SK-N-SH (cell line): ENCODE results near the gene MAMDC2. TPM values are rescaled to one million over a fixed set of nuclear protein-coding genes. Genes with fewer than 3 reads are reported as not detected.

Source experiments
- CTCF ChIA-PET: fragments of 300-600, 350-600 bp; formaldehyde crosslinking; extraction: SDS; loops from one replicate; lab custom pipeline; 2021; lab: Yijun Ruan, JAX
- POLR2A ChIA-PET: fragments of 350-600 bp; sonication (Branson Sonifier 250); formaldehyde crosslinking; extraction: SDS; loops from one replicate; lab custom pipeline; 2020; ENCODE audit warnings: antibody characterized with exemption, inconsistent platforms; lab: Yijun Ruan, JAX
- DNase-seq: peaks from one replicate; pipeline ENCODE4 v3.0.0; 2012
- H2AFZ ChIP-seq: fragments of 200-600 bp; sonication (generic); 2 replicates; pipeline ENCODE4 v1.8.1; 2016; ENCODE audit warnings: antibody characterized with exemption, mild to moderate bottlenecking, low read depth
- H3F3A ChIP-seq: fragments of 200-600 bp; sonication (generic); replicated peaks from 2 replicates; pipeline ENCODE3; 2016; ENCODE audit warnings: antibody characterized with exemption, mild to moderate bottlenecking; ENCODE audit not compliant: insufficient read depth
- H3K27ac ChIP-seq, 2 experiments: fragments of 200-500 bp in 1 of 2; fragments of 200-600 bp in 1 of 2; sonication (Bioruptor generic) in 1 of 2; sonication (generic), shearing (Covaris generic) in 1 of 2; 2 replicates each; pipeline versions ENCODE4 v1.5.1 to v1.6.1; 2014 to 2016; ENCODE audit warnings: low read depth in 2 of 2, inconsistent platforms in 1 of 2, low read length in 1 of 2, mild to moderate bottlenecking in 1 of 2, mixed read lengths in 1 of 2
- H3K27me3 ChIP-seq: fragments of 200-600 bp; sonication (generic), shearing (Covaris generic); 2 replicates; pipeline ENCODE4 v1.6.1; 2016; ENCODE audit warnings: mixed run types; ENCODE audit not compliant: insufficient read depth
- H3K36me3 ChIP-seq, 2 experiments: fragments of 200-500 bp in 1 of 2; fragments of 200-600 bp in 1 of 2; sonication (Bioruptor generic) in 1 of 2; sonication (generic) in 1 of 2; replicated peaks in 1 of 2; 2 replicates each; pipeline versions ENCODE3 to v1.5.1; 2014 to 2016; ENCODE audit warnings: low read length in 1 of 2, mild to moderate bottlenecking in 1 of 2; ENCODE audit not compliant: insufficient read depth in 2 of 2, control insufficient read depth in 1 of 2
- H3K4me1 ChIP-seq, 2 experiments: fragments of 200-500 bp in 1 of 2; fragments of 200-600 bp in 1 of 2; sonication (Bioruptor generic) in 1 of 2; sonication (generic), shearing (Covaris generic) in 1 of 2; 2 replicates each; pipeline versions ENCODE4 v1.5.1 to v1.6.1; 2014 to 2016; ENCODE audit warnings: low read depth in 1 of 2, low read length in 1 of 2, mixed run types in 1 of 2; ENCODE audit not compliant: insufficient read depth in 2 of 2, control insufficient read depth in 1 of 2
- H3K4me2 ChIP-seq: fragments of 200-600 bp; sonication (generic), shearing (Covaris generic); 2 replicates; pipeline ENCODE4 v1.6.1; 2017; ENCODE audit warnings: mixed run types
- H3K4me3 ChIP-seq, 2 experiments: fragments of 200-500 bp in 1 of 2; fragments of 200-600 bp in 1 of 2; sonication (Bioruptor generic) in 1 of 2; sonication (generic), shearing (Covaris generic) in 1 of 2; 2 replicates each; pipeline versions ENCODE4 v1.5.1 to v1.8.1; 2014 to 2016; ENCODE audit warnings: low read depth in 2 of 2, inconsistent platforms in 1 of 2, low read length in 1 of 2, mild to moderate bottlenecking in 1 of 2, mixed read lengths in 1 of 2, moderate library complexity in 1 of 2
- H3K79me2 ChIP-seq: fragments of 200-600 bp; sonication (generic); 2 replicates; pipeline ENCODE4 v1.8.1; 2017; ENCODE audit warnings: mild to moderate bottlenecking; ENCODE audit not compliant: insufficient read depth
- H3K9ac ChIP-seq: fragments of 200-600 bp; sonication (generic); 2 replicates; pipeline ENCODE4 v1.6.1; 2017; ENCODE audit warnings: mixed run types
- H3K9me2 ChIP-seq: fragments of 200-600 bp; sonication (generic); 2 replicates; pipeline ENCODE4 v1.6.1; 2017; ENCODE audit warnings: mixed run types
- H3K9me3 ChIP-seq: fragments of 200-600 bp; sonication (generic); 2 replicates; pipeline ENCODE4 v1.6.1; 2017; ENCODE audit warnings: mixed run types, mild to moderate bottlenecking, moderate library complexity
- H4K20me1 ChIP-seq: fragments of 200-600 bp; sonication (generic); 2 replicates; pipeline ENCODE4 v1.6.1; 2017; ENCODE audit warnings: mild to moderate bottlenecking, mixed run types; ENCODE audit not compliant: insufficient read depth
- CTCF ChIP-seq: fragments of 200-600 bp; sonication (generic); IDR thresholded peaks from 2 replicates; pipeline ENCODE4 v1.6.1; 2017; ENCODE audit warnings: antibody characterized with exemption, mild to moderate bottlenecking, moderate library complexity
- ELF1 ChIP-seq: IDR thresholded peaks from 2 replicates; pipeline ENCODE4 v1.4.0; 2012
- EP300 ChIP-seq, 2 experiments: IDR thresholded peaks; 2 replicates each; pipeline versions ENCODE4 v1.4.0 to v1.6.1; 2012; ENCODE audit warnings: borderline replicate concordance in 1 of 2, low read depth in 1 of 2, low read length in 1 of 2
- EZH2phosphoT487 ChIP-seq: fragments of 200-600 bp; sonication (generic); IDR thresholded peaks from 2 replicates; pipeline ENCODE4 v1.6.1; 2017; ENCODE audit warnings: low read depth, mixed run types, mild to moderate bottlenecking, antibody characterized with exemption, moderate library complexity, borderline replicate concordance
- FOSL2 ChIP-seq: IDR thresholded peaks from 2 replicates; pipeline ENCODE4 v1.4.0; 2012; ENCODE audit warnings: low read depth, mild to moderate bottlenecking, moderate library complexity, borderline replicate concordance
- FOXJ3 ChIP-seq: sonication (generic); formaldehyde crosslinking; IDR thresholded peaks from 2 replicates; pipeline ENCODE4 v1.5.1; 2020; ENCODE audit warnings: mild to moderate bottlenecking, missing genetic modification reagents
- FOXM1 ChIP-seq: IDR thresholded peaks from 2 replicates; pipeline ENCODE4 v1.4.0; 2012; ENCODE audit warnings: low read depth, mild to moderate bottlenecking
- GABPA ChIP-seq: IDR thresholded peaks from 2 replicates; pipeline ENCODE4 v1.4.0; 2012; ENCODE audit warnings: low read depth, mild to moderate bottlenecking
- GATA2 ChIP-seq: sonication (generic); formaldehyde crosslinking; IDR thresholded peaks from 2 replicates; pipeline ENCODE4 v1.5.0; 2020; ENCODE audit warnings: mild to moderate bottlenecking, missing genetic modification reagents
- MEF2A ChIP-seq: IDR thresholded peaks from 2 replicates; pipeline ENCODE4 v1.4.0; 2012; ENCODE audit warnings: low read depth, borderline replicate concordance
- MXI1 ChIP-seq: IDR thresholded peaks from 2 replicates; pipeline ENCODE4 v1.6.1; 2012; ENCODE audit warnings: mild to moderate bottlenecking, low read depth, low read length, improper control_type of control experiment
- NFIC ChIP-seq: IDR thresholded peaks from 2 replicates; pipeline ENCODE4 v1.4.0; 2012; ENCODE audit warnings: borderline replicate concordance
- NRF1 ChIP-seq: IDR thresholded peaks from 2 replicates; pipeline ENCODE4 v1.6.1; 2012; ENCODE audit warnings: low read depth, mild to moderate bottlenecking, low read length
- PBX3 ChIP-seq: IDR thresholded peaks from 2 replicates; pipeline ENCODE4; 2012
- POLR2AphosphoS5 ChIP-seq: IDR thresholded peaks from 2 replicates; pipeline ENCODE4 v1.6.1; 2012; ENCODE audit warnings: low read depth, low read length
- RAD21 ChIP-seq: IDR thresholded peaks from 2 replicates; pipeline ENCODE4 v1.6.1; 2012; ENCODE audit warnings: mild to moderate bottlenecking, low read length
- RCOR1 ChIP-seq: fragments of 150-350 bp; IDR thresholded peaks from 2 replicates; pipeline ENCODE4 v1.6.1; 2017; ENCODE audit warnings: antibody characterized with exemption, low read length
- REST ChIP-seq: IDR thresholded peaks from 2 replicates; pipeline ENCODE4 v1.6.1; 2012; ENCODE audit warnings: mild to moderate bottlenecking, low read depth, low read length, moderate library complexity
- RFX5 ChIP-seq: IDR thresholded peaks from 2 replicates; pipeline ENCODE4 v1.6.1; 2012; ENCODE audit warnings: mild to moderate bottlenecking, improper control_type of control experiment, low read length
- RXRA ChIP-seq: IDR thresholded peaks from 2 replicates; pipeline ENCODE4 v1.4.0; 2012; ENCODE audit warnings: low read depth, mild to moderate bottlenecking, borderline replicate concordance
- SMC3 ChIP-seq: IDR thresholded peaks from 2 replicates; pipeline ENCODE4 v1.6.1; 2012; ENCODE audit warnings: low read depth, low read length, improper control_type of control experiment
- USF1 ChIP-seq: IDR thresholded peaks from 2 replicates; pipeline ENCODE4 v1.4.0; 2012; ENCODE audit warnings: low read depth, borderline replicate concordance
- USF2 ChIP-seq: fragments of 150-350 bp; IDR thresholded peaks from 2 replicates; pipeline ENCODE4 v1.6.1; 2017; ENCODE audit warnings: antibody characterized with exemption, low read length, low read depth, borderline replicate concordance
- WGBS: methylation state at CpG from one replicate; pipeline ENCODE4 v1.1.6; 2017; ENCODE audit warnings: low lambda C conversion rate; 5-methylcytosine and 5-hydroxymethylcytosine counted together
- polyA plus RNA-seq, 3 experiments: library from polyadenylated mRNA; depleted of rRNA; stranded (reverse); fragments of >200 nt; gene quantifications; 2 replicates each; pipeline ENCODE4 v1.2.3, GENCODE V29; 2012
- TF ChIP-seq, protein P1 (sequence below): IDR thresholded peaks from 2 replicates; pipeline ENCODE4 v1.4.0; 2012; ENCODE audit warnings: low read depth

The MAMDC2 gene
- polyA plus RNA-seq, 1 of the 3 experiments (the other 2 are of a cell fraction): not detected

- Histone ChIP-seq H3K4me2 (no peak overlapping the region), H3K9me3 (no peaks in the 10 kb centered on the region), H3K9ac (no peak overlapping the region), H2AFZ (no peak overlapping the region; the same call in 1 of the 2 replicates), H3K79me2 (no peaks in the 10 kb centered on the region), H3K27ac (peak overlapping the region in 1 of 2 experiments; percentile 68; a peak in 2 of 4 replicates), H3K27me3 (no peaks in the 10 kb centered on the region), H3K4me1 (peaks cover 16 to 32% of the 10 kb centered on the region in 2 experiments), H3F3A (peaks cover 39% of the 10 kb centered on the region), H4K20me1 (no peaks in the 10 kb centered on the region), H3K9me2 (no peaks in the 10 kb centered on the region), H3K4me3 (no peak overlapping the region), H3K36me3 (no peaks in the 10 kb centered on the region)
- 71% methylated on average over 6 of the region's 6 CpGs for WGBS
- ChIA-PET POLR2A (no interaction called here), CTCF (interaction anchor here (0.9 to 2.4 kb wide), 5 partner anchors 20 to 469 kb away, joined by 3 to 11 read pairs (median 4); no protein-coding TSS in a partner anchor)
- DNase-seq: peak; percentile 14
- TF ChIP-seq, protein P1, sequence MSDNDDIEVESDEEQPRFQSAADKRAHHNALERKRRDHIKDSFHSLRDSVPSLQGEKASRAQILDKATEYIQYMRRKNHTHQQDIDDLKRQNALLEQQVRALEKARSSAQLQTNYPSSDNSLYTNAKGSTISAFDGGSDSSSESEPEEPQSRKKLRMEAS: no peak
- no peak for TF ChIP-seq FOXM1
- TF ChIP-seq POLR2AphosphoS5: peak; percentile 62
- no peak for TF ChIP-seq ELF1
- no peak for TF ChIP-seq SMC3
- no peak for TF ChIP-seq MEF2A
- TF ChIP-seq RAD21: no peak
- peak; percentile 61; the same call in 1 of the 2 replicates for TF ChIP-seq NFIC
- TF ChIP-seq RCOR1: peak; percentile 43; the same call in 1 of the 2 replicates
- TF ChIP-seq FOSL2: no peak
- TF ChIP-seq MXI1: no peak
- TF ChIP-seq GATA2: 0 out of 2 replicates have a peak, but pooled peaks have one; percentile 8
- TF ChIP-seq REST: no peak
- TF ChIP-seq NRF1: no peak
- no peak for TF ChIP-seq GABPA
- no peak; the same call in 1 of the 2 replicates for TF ChIP-seq RXRA
- TF ChIP-seq EZH2phosphoT487: no peak
- no peak for TF ChIP-seq RFX5
- TF ChIP-seq EP300 (IDR thresholded peaks at IDR 0.05; ENCODE audit: borderline replicate concordance in 1 of 2, low read depth in 1 of 2, low read length in 1 of 2): peak in 1 of 2 experiments; percentile 62; a peak in 2 of 4 replicates
- TF ChIP-seq USF1: no peak
- no peak for TF ChIP-seq FOXJ3 (CRISPR knock-in tag)
- peak; percentile 84; the same call in 1 of the 2 replicates for TF ChIP-seq PBX3
- no peak for TF ChIP-seq USF2
- no peak for TF ChIP-seq CTCF
Measured at GRCh38 chr9:70133253-70134208, 89.9 kb downstream of the MAMDC2 start.
